ENCODE results near the gene GPR42. TPM values are rescaled to one million over a fixed set of nuclear protein-coding genes. Genes with fewer than 3 reads are reported as not detected.

GPR42 gene
- not detected for polyA plus RNA-seq (2013, experiment 1 of 2; ENCODE audit: insufficient read length)
- polyA plus RNA-seq (2013, experiment 2 of 2; ENCODE audit: insufficient read length): not detected

- DNase-seq: no peak
These were observed at the start of gene GPR42 for GRCh38 chr19:35370722-35371121. TSS of gene GPR42 (plus strand) at chr19:35371068. CDS start at chr19:35371360, 292 bp downstream.

- DNase-seq: no peak
These were observed 49.6 kb upstream of the GPR42 start for GRCh38 chr19:35321291-35321690.

GRCh38 chr19:35322014-35322413 lies 48.9 kb upstream of the GPR42 start:
- no peak for DNase-seq

- DNase-seq: no peak
These were observed 43.2 kb upstream of the GPR42 start for GRCh38 chr19:35327642-35328041.

GRCh38 chr19:35328851-35329285 lies 42.0 kb upstream of the GPR42 start, which contains the start of gene CD22:
TSS of gene CD22 (plus strand) at chr19:35329187. CDS start at chr19:35332041, 2,854 bp downstream.
- DNase-seq: no peak

GRCh38 chr19:35329323-35329722 lies 41.5 kb upstream of the GPR42 start:
- DNase-seq: no peak

GRCh38 chr19:35330475-35330874 lies 40.4 kb upstream of the GPR42 start:
- no peak for DNase-seq

- no peak for DNase-seq
These were observed 39.2 kb upstream of the GPR42 start for GRCh38 chr19:35331551-35332214.

- no peak for DNase-seq
These were observed 38.1 kb upstream of the GPR42 start for GRCh38 chr19:35332817-35333216.

GRCh38 chr19:35334144-35334753 lies 36.6 kb upstream of the GPR42 start:
- DNase-seq: no peak

- DNase-seq: no peak
These were observed 34.5 kb upstream of the GPR42 start for GRCh38 chr19:35336166-35336955.

GRCh38 chr19:35337097-35337983 lies 33.5 kb upstream of the GPR42 start:
- no peak for DNase-seq

GRCh38 chr19:35337984-35338296 lies 32.9 kb upstream of the GPR42 start:
- no peak for DNase-seq

- DNase-seq: no peak
These were observed 30.4 kb upstream of the GPR42 start for GRCh38 chr19:35340431-35340830.

- DNase-seq: no peak
These were observed 29.9 kb upstream of the GPR42 start for GRCh38 chr19:35341006-35341405.

- no peak for DNase-seq
These were observed 29.2 kb upstream of the GPR42 start for GRCh38 chr19:35341565-35342225.

GRCh38 chr19:35342430-35342829 lies 28.4 kb upstream of the GPR42 start:
- DNase-seq: no peak

GRCh38 chr19:35344511-35345031 lies 26.3 kb upstream of the GPR42 start:
- no peak for DNase-seq

- no peak for DNase-seq
These were observed 25.2 kb upstream of the GPR42 start for GRCh38 chr19:35345671-35346111.

GRCh38 chr19:35346193-35347052 lies 24.4 kb upstream of the GPR42 start:
- DNase-seq: no peak

All from fibroblast of skin of back (primary cell).